Effector memory CD8-positive, alpha-beta T cell (primary cell): ENCODE measurements around the gene PARD6B.

Experiments
- ATAC-seq: fragments of 150-1000 bp; cut with Tn5 transposase; replicated peaks from 2 replicates; pipeline ENCODE4 v1.10.0; 2021; ENCODE audit warnings: mild to moderate bottlenecking, moderate library complexity
- DNase-seq, 3 experiments: peaks; one replicate each; pipeline ENCODE4 v3.0.0; 2021
- H3K27ac Mint-ChIP-seq, 2 donors: one replicate each; pipeline ENCODE4 v1.8.0; 2022; ENCODE audit warnings: mild to moderate bottlenecking in 2 of 2, mixed read lengths in 2 of 2, moderate library complexity in 2 of 2
- H3K27me3 Mint-ChIP-seq, 2 donors: one replicate each; pipeline ENCODE4 v1.8.0; 2022; ENCODE audit warnings: mixed read lengths in 2 of 2
- H3K36me3 Mint-ChIP-seq: one replicate; pipeline ENCODE4 v1.8.0; 2022; ENCODE audit warnings: mild to moderate bottlenecking, moderate library complexity, mixed read lengths; ENCODE audit not compliant: insufficient read depth
- H3K4me1 Mint-ChIP-seq, 2 donors: one replicate each; pipeline ENCODE4 v1.8.0; 2022; ENCODE audit warnings: low read depth in 2 of 2, mixed read lengths in 2 of 2
- H3K4me3 Mint-ChIP-seq, 2 donors: one replicate each; pipeline ENCODE4 v1.8.0; 2022; ENCODE audit warnings: mild to moderate bottlenecking in 2 of 2, mixed read lengths in 2 of 2, moderate library complexity in 2 of 2
- H3K9me3 Mint-ChIP-seq, 2 donors: one replicate each; pipeline ENCODE4 v1.8.0; 2022; ENCODE audit warnings: mixed read lengths in 2 of 2
- total RNA-seq, 9 experiments: gene quantifications; one replicate each; lab custom pipeline; 2026; lab: John Stamatoyannopoulos, UW

Gene PARD6B, protein sequence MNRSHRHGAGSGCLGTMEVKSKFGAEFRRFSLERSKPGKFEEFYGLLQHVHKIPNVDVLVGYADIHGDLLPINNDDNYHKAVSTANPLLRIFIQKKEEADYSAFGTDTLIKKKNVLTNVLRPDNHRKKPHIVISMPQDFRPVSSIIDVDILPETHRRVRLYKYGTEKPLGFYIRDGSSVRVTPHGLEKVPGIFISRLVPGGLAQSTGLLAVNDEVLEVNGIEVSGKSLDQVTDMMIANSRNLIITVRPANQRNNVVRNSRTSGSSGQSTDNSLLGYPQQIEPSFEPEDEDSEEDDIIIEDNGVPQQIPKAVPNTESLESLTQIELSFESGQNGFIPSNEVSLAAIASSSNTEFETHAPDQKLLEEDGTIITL
- total RNA-seq = 5.6 to 19.3 (median 12.1) reads per million in 9 experiments

DNA sequence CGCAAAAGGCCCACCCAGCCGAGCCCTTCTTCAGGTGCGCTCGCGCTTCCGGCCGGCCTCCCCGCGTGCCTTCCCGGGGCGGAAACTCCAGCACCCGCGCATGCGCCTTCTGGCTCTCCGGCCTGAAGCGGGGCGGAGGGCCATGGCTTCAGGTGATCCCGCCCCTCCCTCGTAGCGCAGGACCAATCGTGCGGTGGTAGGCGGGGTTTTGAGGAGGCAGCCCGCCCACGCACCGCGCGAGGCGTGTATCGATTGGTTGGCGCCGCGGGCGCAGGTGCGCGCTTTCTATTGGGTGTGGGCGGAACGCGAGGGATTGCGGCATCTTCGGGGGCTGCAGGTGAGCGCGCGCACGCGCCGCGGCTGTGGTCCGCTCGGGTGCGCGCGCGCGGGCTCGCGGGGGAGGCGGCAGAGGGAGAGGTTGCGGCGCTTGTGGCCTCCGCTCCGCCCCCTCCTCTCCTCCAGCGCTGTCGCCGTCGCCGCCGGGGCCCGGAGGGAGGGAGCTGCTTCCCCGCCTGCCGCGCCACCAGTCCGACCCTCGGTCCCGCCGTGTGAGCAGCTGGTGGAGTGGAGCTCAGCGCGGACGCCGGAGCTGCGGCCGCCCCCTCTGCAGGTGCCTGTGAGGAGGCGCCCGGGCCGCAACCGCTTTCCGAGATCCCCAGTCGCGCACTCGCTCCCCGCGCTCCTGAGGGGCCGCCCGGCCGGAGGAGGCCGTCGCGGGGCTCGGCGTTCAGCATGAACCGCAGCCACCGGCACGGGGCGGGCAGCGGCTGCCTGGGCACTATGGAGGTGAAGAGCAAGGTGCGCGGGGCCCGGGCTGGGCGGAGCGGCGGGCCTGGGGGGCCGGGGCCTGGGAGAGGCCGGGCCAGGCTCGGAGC is at the start of gene PARD6B:
Gene PARD6B (plus strand): TSS at position 526 of the 875 bp plus-strand sequence. CDS start 207 bp downstream, at position 733.
- Mint-ChIP-seq H3K9me3 (no peaks in the 10 kb centered on the region), H3K4me3 (peak within 1 kb of the TSS; percentile 82 to 88), H3K27ac (peak within 1 kb of the TSS; percentile 53 to 62), H3K27me3 (no peaks in the 10 kb centered on the region), H3K36me3 (peaks cover 11% of the 10 kb centered on the region), H3K4me1 (peaks cover 10 to 14% of the 10 kb centered on the region in 2 donors)
- DNase-seq = peak; percentile 96 to 98 (median 97)
- ATAC-seq = peak; percentile 90

DNA sequence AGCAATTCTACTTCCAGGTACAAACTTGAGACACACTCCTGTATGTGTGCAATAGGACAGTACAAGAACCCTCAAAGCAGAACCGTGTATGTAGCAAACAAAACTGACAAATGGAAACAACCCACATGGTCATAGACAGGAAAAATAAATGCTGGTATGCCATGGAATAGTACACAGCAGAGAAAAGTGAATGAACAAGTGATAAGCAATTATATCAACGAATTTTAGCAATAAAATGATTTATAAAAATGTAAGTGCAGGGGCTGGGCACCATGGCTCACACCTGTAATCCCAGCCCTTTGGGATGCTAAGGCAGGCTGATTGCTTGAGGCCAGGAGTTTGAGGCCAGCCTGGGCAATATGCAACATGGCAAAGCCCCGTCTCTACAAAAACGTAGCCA is 49.3 kb upstream of the PARD6B start:
- H3K9me3 Mint-ChIP-seq = no peaks in the 10 kb centered on the region
- H3K36me3 Mint-ChIP-seq = no peaks in the 10 kb centered on the region
- no peak for DNase-seq

DNA sequence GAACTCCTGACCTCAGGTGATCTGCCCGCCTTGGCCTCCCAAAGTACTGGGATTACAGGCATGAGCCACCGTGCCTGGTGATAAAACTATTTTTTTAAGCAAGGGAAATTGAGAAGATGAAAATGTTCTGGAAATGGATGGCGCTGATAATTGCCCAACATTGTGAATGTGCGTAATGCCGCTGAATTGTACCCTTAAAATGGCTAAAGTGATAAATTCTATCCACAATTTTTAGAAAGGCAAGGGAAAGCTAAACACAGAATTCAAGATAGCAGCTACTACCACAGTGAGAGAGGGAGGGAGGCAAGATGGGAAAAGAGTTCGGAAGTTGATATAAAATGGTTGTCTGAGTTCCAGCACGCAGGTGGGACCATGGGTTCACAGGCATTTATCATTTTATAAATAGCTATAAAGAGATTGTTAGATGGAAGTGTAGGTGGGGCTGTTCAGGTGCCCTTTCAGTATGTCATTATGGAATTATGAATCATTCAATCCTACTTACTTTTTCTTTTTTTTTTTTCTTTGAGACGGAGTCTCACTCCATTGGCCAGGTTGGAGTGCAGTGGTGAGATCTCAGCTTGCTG is 48.3 kb upstream of the PARD6B start:
- Mint-ChIP-seq H3K27me3 (peaks cover 23 to 31% of the 10 kb centered on the region in 2 donors), H3K4me3 (no peak overlapping the region), H3K9me3 (no peaks in the 10 kb centered on the region)

More for the DNA sequence above, 49.3 kb upstream of the PARD6B start:
- H3K27ac Mint-ChIP-seq = no peak overlapping the region
- H3K4me1 Mint-ChIP-seq = no peaks in the 10 kb centered on the region
- ATAC-seq = no peak
- peaks cover 24 to 30% of the 10 kb centered on the region in 2 donors for H3K27me3 Mint-ChIP-seq
- H3K4me3 Mint-ChIP-seq = no peak overlapping the region

DNA sequence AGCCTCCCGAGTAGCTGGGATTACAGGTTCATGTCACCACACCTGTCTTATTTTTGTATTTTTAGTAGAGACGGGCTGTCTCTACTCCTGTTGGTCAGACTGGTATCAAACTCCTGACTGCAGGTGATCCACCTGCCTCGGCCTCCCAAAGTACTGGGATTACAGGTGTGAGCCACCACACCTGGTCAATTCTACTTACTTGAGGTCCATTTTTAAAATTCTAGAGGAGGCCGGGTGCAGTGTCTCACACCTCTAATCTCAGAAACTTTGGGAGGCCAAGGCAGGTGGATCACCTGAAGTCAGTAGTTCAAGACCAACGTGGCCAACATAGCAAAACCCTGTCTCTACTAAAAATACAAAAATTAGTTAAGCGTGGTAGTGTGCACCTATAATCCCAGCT is 47.8 kb upstream of the PARD6B start:
- no peak for ATAC-seq
- Mint-ChIP-seq H3K9me3 (no peaks in the 10 kb centered on the region), H3K36me3 (no peaks in the 10 kb centered on the region), H3K27me3 (peaks cover 18 to 29% of the 10 kb centered on the region in 2 donors), H3K4me3 (no peak overlapping the region), H3K4me1 (no peaks in the 10 kb centered on the region), H3K27ac (no peak overlapping the region)
- no peak for DNase-seq

More for the DNA sequence above, 48.3 kb upstream of the PARD6B start:
- no peak overlapping the region for H3K27ac Mint-ChIP-seq
- ATAC-seq = no peak
- DNase-seq = no peak
- H3K36me3 Mint-ChIP-seq = no peaks in the 10 kb centered on the region
- H3K4me1 Mint-ChIP-seq = no peaks in the 10 kb centered on the region

DNA sequence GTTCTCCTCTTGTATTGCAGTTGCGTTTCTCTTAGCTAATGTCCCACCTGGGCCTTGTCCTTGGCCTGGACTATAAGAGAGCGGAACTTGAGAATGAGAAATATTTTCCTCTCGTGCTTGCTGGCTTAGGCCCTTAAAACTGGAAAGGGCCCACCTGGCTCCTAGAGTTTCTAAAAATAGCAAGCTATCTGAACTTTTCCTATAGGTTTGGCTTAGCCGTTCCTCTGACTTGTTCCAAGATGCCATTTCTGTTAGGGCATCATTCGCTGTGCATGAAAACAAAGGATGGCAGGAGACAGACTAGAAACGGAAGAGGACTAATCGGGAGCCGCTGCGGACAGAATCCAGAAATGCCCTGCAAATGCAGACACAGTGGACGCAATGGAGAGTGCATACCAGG is 44.6 kb upstream of the PARD6B start:
- no peaks in the 10 kb centered on the region for H3K36me3 Mint-ChIP-seq
- ATAC-seq (no peak), DNase-seq (no peak)
- H3K4me3 Mint-ChIP-seq = no peak overlapping the region
- peaks cover 39 to 52% of the 10 kb centered on the region in 2 donors for H3K27me3 Mint-ChIP-seq
- H3K27ac Mint-ChIP-seq = no peak overlapping the region
- peaks cover 0 to 4% of the 10 kb centered on the region in 2 donors for H3K4me1 Mint-ChIP-seq
- no peaks in the 10 kb centered on the region for H3K9me3 Mint-ChIP-seq

DNA sequence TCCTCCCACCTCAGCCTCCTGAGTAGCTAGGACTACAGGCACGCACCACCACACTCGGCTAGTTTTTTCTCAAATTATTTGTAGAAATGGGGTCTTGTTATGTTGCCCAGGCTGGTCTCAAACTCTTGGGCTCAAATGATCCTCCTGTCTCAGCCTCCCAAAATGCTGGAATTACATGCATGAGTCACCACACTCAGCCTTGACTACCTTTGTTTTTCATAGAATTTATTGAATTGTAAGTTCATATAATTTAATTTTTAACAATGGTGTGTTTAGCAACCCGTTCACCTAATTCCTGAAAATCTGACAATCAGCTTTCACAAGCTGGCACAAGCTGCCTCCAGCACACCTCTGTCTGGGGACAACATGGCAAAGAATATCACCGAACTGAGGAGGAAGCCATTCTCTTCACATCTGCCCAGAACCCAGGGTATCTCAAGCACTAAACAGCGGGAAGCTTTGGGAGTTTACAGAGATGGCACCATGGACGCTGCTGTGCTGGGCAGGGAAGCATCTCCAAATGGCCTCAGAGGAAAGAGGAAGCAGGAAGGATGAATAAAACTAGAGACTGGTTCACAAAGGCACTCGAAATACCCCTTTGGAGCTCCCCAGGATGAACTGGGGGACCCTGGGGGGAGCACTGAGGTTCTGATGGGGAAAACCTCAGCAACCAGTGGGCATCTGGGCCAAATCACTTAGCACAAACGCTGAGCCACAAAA is 43.0 kb upstream of the PARD6B start:
- ATAC-seq (no peak), DNase-seq (no peak)
- peaks cover 0 to 5% of the 10 kb centered on the region in 2 donors for H3K4me1 Mint-ChIP-seq
- H3K27me3 Mint-ChIP-seq = peaks cover 47 to 68% of the 10 kb centered on the region in 2 donors
- H3K36me3 Mint-ChIP-seq = no peaks in the 10 kb centered on the region
- H3K27ac Mint-ChIP-seq = no peak overlapping the region
- no peaks in the 10 kb centered on the region for H3K9me3 Mint-ChIP-seq
- no peak overlapping the region for H3K4me3 Mint-ChIP-seq

DNA sequence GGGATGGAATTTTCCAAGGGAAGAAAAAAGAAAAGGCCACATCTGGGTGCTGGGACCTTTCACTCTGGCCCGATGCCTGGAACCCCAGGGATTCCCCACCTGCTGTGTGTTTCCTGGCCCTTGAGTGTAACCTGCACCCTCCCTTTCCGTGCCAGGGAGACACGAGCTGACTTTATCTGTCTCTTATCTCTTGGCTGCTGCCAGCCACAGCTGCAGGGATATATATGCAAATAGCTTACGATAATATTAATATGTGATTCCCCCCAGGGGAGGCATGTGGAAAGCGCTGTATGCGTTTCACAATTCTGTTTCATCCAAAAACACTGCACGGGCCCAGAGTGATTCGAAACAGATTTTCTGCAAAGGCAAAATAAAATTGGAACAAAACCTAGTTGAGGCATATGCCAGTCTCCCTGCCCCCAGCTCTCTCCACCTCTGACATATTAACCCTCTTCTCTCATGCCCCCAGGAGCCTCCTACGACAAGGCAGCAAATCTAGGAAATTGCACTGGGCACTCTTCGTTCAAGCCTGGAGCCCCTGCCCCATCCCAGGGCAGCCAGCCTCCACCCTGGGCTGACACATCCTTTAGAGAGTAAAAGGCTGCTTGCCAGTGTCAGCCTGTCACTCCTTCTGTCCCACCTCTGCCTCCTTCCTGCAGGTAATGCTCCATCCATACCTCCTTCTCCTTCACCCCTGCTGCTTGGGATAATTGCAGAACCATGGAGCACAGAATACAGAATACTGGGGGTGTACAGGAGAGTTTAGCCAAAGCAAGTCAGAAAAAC is 41.3 kb upstream of the PARD6B start:
- Mint-ChIP-seq H3K4me3 (no peak overlapping the region), H3K9me3 (no peaks in the 10 kb centered on the region), H3K27ac (no peak overlapping the region), H3K36me3 (no peaks in the 10 kb centered on the region), H3K4me1 (peaks cover 0 to 5% of the 10 kb centered on the region in 2 donors), H3K27me3 (peaks cover 49 to 77% of the 10 kb centered on the region in 2 donors)
- DNase-seq (no peak), ATAC-seq (no peak)

DNA sequence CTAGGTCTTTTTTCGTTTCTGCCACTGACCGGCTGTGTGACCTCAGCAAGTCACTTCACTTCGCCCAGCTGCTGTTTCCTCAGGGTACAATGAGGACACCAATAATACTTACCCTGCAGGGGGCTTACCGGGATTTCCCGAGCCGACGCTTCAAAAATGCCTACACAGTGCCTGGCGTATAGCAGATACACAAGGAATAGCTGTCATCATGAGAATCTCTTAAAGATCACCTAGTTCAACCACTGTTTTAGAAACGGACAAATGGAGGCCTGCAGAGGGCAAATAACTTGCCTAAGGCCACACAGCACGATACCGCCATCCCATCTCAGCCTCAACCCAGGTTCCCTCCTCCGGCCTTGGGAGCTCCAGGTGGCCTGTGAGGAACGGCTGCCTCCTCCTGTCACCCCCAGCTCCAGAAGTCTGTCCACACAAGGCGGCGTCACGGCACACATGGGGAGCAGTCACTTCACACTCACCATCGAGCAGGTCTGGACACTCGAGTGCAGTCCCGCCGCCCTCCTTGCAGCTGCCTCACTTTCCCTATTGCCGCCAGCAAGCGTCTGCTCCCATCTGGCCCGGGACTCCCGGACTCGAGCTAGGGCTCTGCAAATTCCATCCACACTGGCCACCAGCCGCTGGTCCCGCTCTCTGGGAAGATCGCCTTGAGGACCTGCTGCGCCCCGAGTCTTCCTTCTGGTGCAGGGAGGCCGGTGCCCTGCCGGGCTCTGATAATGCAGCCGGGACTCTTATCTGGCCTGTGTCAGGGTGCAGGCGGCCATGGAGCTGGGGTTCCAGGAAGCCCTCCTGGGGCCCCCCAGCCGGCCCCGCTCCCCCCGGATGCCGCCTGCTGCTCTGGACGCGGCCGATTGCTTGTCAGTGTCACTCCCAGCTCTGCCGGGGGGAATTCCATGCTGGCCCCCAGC is 40.5 kb upstream of the PARD6B start, which contains the start of gene RIPOR3:
Gene RIPOR3 (minus strand): TSS at position 893 of the 923 bp plus-strand sequence. CDS start 414 bp downstream, at position 479.
- Mint-ChIP-seq H3K27ac (no peak within 1 kb of the TSS), H3K4me3 (peak within 1 kb of the TSS; percentile 22 to 39), H3K27me3 (peaks cover 49 to 78% of the 10 kb centered on the region in 2 donors), H3K9me3 (no peaks in the 10 kb centered on the region), H3K4me1 (peaks cover 0 to 5% of the 10 kb centered on the region in 2 donors), H3K36me3 (no peaks in the 10 kb centered on the region)
- ATAC-seq (no peak), DNase-seq (no peak)

DNA sequence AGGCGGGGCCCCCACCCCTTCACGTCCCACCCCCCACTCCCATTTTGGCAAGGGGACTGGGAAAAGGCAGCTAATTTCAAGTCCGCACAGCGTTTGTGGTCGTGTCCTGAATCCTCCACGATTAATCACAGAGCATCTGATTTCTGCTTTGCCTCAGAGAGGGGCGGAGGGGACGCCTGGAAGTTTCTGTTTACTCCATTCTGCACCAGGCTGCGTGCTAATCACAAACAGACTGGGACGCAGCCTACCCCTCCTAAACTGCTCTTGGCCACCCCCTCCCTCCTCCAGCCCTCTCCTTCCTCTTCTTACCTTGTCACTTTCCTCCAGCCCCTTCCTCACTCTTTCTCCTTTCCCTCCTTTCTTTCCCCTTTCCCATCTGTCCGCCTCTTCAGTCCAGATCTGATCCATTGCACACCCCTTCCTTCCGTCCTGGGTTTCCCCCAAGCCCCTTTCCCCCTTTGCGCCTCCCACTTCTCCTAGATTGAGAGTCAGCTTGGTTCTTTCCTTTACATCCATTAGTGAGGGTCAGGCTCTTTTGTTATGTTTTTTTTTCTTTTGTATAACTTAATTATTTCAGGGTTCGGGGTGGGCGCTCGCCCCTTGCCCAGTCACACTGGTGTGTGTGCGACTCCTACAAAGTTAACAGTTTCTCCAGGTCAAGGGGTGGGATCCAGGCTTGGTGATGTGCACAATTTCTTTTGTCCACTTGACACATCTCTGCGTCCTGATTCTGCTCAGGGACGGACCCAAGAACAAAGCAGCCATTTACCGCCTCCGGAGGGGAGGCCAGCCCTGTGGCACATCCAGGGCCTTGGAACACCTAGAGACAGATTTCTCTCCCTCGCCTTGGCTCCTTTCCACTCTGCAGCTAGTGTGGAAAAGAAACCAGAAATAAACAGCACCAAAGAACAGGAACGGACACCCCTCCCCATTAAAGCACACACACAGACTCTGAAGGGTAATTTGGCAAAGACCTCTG is 39.5 kb upstream of the PARD6B start:
- Mint-ChIP-seq H3K27ac (no peak overlapping the region), H3K36me3 (no peaks in the 10 kb centered on the region), H3K9me3 (no peaks in the 10 kb centered on the region), H3K27me3 (peaks cover 49 to 75% of the 10 kb centered on the region in 2 donors), H3K4me1 (peaks cover 0 to 5% of the 10 kb centered on the region in 2 donors), H3K4me3 (peak overlapping the region; percentile 22 to 39)
- ATAC-seq (no peak), DNase-seq (no peak)

DNA sequence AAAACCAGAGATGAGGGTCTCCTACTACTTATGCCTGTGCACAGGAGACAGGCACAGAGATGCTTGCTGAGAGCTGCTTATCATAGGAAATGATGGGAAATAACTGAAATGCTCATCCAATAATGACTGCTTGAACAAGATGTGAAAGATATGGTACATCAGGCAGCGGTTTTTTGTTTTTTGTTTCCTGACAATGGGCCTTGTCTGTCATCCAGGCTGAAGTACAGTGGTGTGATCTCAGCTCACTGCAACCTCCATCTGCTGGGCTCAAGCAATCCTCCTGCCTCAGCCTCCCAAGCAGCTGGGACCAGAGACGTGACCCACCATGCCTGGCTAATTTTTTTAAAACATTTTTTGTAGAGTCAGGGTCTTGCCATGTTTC is 38.8 kb upstream of the PARD6B start:
- H3K27ac Mint-ChIP-seq = no peak overlapping the region
- peaks cover 0 to 5% of the 10 kb centered on the region in 2 donors for H3K4me1 Mint-ChIP-seq
- H3K36me3 Mint-ChIP-seq = no peaks in the 10 kb centered on the region
- peaks cover 43 to 69% of the 10 kb centered on the region in 2 donors for H3K27me3 Mint-ChIP-seq
- no peak overlapping the region for H3K4me3 Mint-ChIP-seq
- H3K9me3 Mint-ChIP-seq = no peaks in the 10 kb centered on the region
- ATAC-seq (no peak), DNase-seq (no peak)
